ENCODE results near the gene AEBP1.
A peak's percentile ranks its signal among the peaks of the same experiment; 100 is the strongest.

The AEBP1 gene

GRCh38 chr7:44150466-44150832 is 46.3 kb downstream of the AEBP1 start:
- no peak for DNase-seq
- no peaks in the 10 kb centered on the region for H4K20me1 ChIP-seq (ENCODE audit: insufficient read depth, low read length)
- no peaks in the 10 kb centered on the region for H3K27me3 ChIP-seq (ENCODE audit: insufficient read depth, low read length, poor library complexity)
- no peak overlapping the region for H3K27ac ChIP-seq (ENCODE audit: low read length)
- TF ChIP-seq EZH2 (IDR thresholded peaks at IDR 0.05; ENCODE audit: borderline replicate concordance, low read depth, low read length, severe bottlenecking) (no peak), CTCF (IDR thresholded peaks at IDR 0.05; ENCODE audit: borderline replicate concordance, extremely low read depth, low read length, poor library complexity, severe bottlenecking) (no peak)
- ATAC-seq (ENCODE audit: insufficient read depth, low read depth): 0 out of 3 replicates have a peak, but pooled peaks have one; percentile 10
- no peaks in the 10 kb centered on the region for H3K9me3 ChIP-seq (ENCODE audit: insufficient read depth, low read length, severe bottlenecking)
- no peaks in the 10 kb centered on the region for H3K79me2 ChIP-seq (ENCODE audit: insufficient read depth, low read length)
- H3K4me3 ChIP-seq (ENCODE audit: low read depth in 1 of 2, low read length in 2 of 2): no peak overlapping the region
- no peak overlapping the region for H3K4me2 ChIP-seq (ENCODE audit: insufficient read depth, low read length)
- H3K36me3 ChIP-seq (ENCODE audit: insufficient read depth, low read length): no peaks in the 10 kb centered on the region
- no peak overlapping the region for H3K9ac ChIP-seq (ENCODE audit: low read depth, low read length)
- no peak overlapping the region for H2AFZ ChIP-seq (ENCODE audit: low read depth, low read length)
- H3K4me1 ChIP-seq (ENCODE audit: insufficient read depth, low read length): no peaks in the 10 kb centered on the region

GRCh38 chr7:44150966-44151941 is 47.1 kb downstream of the AEBP1 start:
- Histone ChIP-seq H3K4me1 (ENCODE audit: insufficient read depth, low read length) (no peaks in the 10 kb centered on the region), H3K9ac (ENCODE audit: low read depth, low read length) (no peak overlapping the region), H3K36me3 (ENCODE audit: insufficient read depth, low read length) (no peaks in the 10 kb centered on the region), H3K27me3 (ENCODE audit: insufficient read depth, low read length, poor library complexity) (no peaks in the 10 kb centered on the region), H3K4me2 (ENCODE audit: insufficient read depth, low read length) (no peak overlapping the region), H3K79me2 (ENCODE audit: insufficient read depth, low read length) (no peaks in the 10 kb centered on the region), H2AFZ (ENCODE audit: low read depth, low read length) (no peak overlapping the region), H3K4me3 (ENCODE audit: low read depth in 1 of 2, low read length in 2 of 2) (no peak overlapping the region), H4K20me1 (ENCODE audit: insufficient read depth, low read length) (no peaks in the 10 kb centered on the region), H3K27ac (ENCODE audit: low read length) (no peak overlapping the region), H3K9me3 (ENCODE audit: insufficient read depth, low read length, severe bottlenecking) (no peaks in the 10 kb centered on the region)
- no peak for DNase-seq
- TF ChIP-seq EZH2 (IDR thresholded peaks at IDR 0.05; ENCODE audit: borderline replicate concordance, low read depth, low read length, severe bottlenecking) (no peak), CTCF (IDR thresholded peaks at IDR 0.05; ENCODE audit: borderline replicate concordance, extremely low read depth, low read length, poor library complexity, severe bottlenecking) (no peak)
- ATAC-seq (ENCODE audit: insufficient read depth, low read depth): no peak

- Histone ChIP-seq H2AFZ (ENCODE audit: low read depth, low read length) (no peak overlapping the region), H3K79me2 (ENCODE audit: insufficient read depth, low read length) (no peaks in the 10 kb centered on the region), H3K36me3 (ENCODE audit: insufficient read depth, low read length) (no peaks in the 10 kb centered on the region), H3K4me2 (ENCODE audit: insufficient read depth, low read length) (no peak overlapping the region), H3K9ac (ENCODE audit: low read depth, low read length) (no peak overlapping the region), H3K27ac (ENCODE audit: low read length) (no peak overlapping the region), H3K27me3 (ENCODE audit: insufficient read depth, low read length, poor library complexity) (no peaks in the 10 kb centered on the region), H3K4me3 (ENCODE audit: low read depth in 1 of 2, low read length in 2 of 2) (no peak overlapping the region), H4K20me1 (ENCODE audit: insufficient read depth, low read length) (no peaks in the 10 kb centered on the region), H3K9me3 (ENCODE audit: insufficient read depth, low read length, severe bottlenecking) (no peaks in the 10 kb centered on the region), H3K4me1 (ENCODE audit: insufficient read depth, low read length) (no peaks in the 10 kb centered on the region)
- TF ChIP-seq CTCF (IDR thresholded peaks at IDR 0.05; ENCODE audit: borderline replicate concordance, extremely low read depth, low read length, poor library complexity, severe bottlenecking): no peak
- no peak for TF ChIP-seq EZH2 (IDR thresholded peaks at IDR 0.05; ENCODE audit: borderline replicate concordance, low read depth, low read length, severe bottlenecking)
- no peak for DNase-seq
- ATAC-seq (ENCODE audit: insufficient read depth, low read depth): no peak
Measured at GRCh38 chr7:44151956-44152355, 47.8 kb downstream of the AEBP1 start.

All from DND-41 (cell line).